ENCODE data around the gene PPIG.
A peak's percentile ranks its signal among the peaks of the same experiment; 100 is the strongest.
"Not testable (repeated sequence)": the region's sequence is repeated elsewhere in the genome, so short reads cannot be mapped to it uniquely, and the experiment has no call there.

The PPIG gene

DNA sequence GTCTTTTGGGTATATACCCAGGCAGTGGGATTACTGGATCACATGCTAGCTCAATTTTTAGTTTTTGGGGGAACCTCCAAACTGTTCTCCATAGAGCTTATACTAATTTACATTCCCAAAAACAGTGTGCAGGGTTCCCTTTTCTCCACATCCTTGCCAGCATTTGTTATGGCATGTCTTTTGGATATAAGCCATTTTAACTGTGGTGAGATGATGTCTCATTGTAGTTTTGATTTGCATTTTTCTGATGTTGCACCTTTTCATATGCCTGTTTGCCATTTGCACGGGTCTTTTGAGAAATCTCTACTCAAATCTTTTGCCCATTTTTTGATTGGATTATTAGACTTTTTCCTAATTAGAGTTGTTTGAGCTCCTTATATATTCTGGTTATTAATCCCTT, 18.5 kb upstream of the PPIG start:
- no peaks in the 10 kb centered on the region for H3F3A ChIP-seq (ENCODE audit: control insufficient read depth, insufficient read depth)
- TF ChIP-seq, protein P1, sequence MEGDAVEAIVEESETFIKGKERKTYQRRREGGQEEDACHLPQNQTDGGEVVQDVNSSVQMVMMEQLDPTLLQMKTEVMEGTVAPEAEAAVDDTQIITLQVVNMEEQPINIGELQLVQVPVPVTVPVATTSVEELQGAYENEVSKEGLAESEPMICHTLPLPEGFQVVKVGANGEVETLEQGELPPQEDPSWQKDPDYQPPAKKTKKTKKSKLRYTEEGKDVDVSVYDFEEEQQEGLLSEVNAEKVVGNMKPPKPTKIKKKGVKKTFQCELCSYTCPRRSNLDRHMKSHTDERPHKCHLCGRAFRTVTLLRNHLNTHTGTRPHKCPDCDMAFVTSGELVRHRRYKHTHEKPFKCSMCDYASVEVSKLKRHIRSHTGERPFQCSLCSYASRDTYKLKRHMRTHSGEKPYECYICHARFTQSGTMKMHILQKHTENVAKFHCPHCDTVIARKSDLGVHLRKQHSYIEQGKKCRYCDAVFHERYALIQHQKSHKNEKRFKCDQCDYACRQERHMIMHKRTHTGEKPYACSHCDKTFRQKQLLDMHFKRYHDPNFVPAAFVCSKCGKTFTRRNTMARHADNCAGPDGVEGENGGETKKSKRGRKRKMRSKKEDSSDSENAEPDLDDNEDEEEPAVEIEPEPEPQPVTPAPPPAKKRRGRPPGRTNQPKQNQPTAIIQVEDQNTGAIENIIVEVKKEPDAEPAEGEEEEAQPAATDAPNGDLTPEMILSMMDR (IDR thresholded peaks at IDR 0.05; ENCODE audit: low read depth, low read length, poor library complexity, severe bottlenecking) = no peak
- H3K36me3 ChIP-seq (ENCODE audit: control insufficient read depth, low read length) = peaks cover 7% of the 10 kb centered on the region; the same call in 1 of the 2 replicates
- H3K4me3 ChIP-seq (ENCODE audit: low read length) = no peak overlapping the region
- no peaks in the 10 kb centered on the region for H3K9me3 ChIP-seq (ENCODE audit: control insufficient read depth, insufficient read depth, low read length)
- no peaks in the 10 kb centered on the region for H3K4me1 ChIP-seq (ENCODE audit: control insufficient read depth, low read length)
- no peaks in the 10 kb centered on the region for H4K20me1 ChIP-seq (ENCODE audit: control insufficient read depth, insufficient read depth, low read depth, low read length)
- H3K27me3 ChIP-seq (ENCODE audit: control insufficient read depth, low read length) = no peaks in the 10 kb centered on the region
- H3K4me2 ChIP-seq (ENCODE audit: low read length) = no peak overlapping the region
- no peaks in the 10 kb centered on the region for H3K9me2 ChIP-seq (replicated peaks; ENCODE audit: control insufficient read depth, low read length)
- peaks cover 5% of the 10 kb centered on the region for H3K79me2 ChIP-seq (ENCODE audit: control insufficient read depth, low read length)
- no peak overlapping the region for H3K27ac ChIP-seq (ENCODE audit: low read depth, low read length)

DNA sequence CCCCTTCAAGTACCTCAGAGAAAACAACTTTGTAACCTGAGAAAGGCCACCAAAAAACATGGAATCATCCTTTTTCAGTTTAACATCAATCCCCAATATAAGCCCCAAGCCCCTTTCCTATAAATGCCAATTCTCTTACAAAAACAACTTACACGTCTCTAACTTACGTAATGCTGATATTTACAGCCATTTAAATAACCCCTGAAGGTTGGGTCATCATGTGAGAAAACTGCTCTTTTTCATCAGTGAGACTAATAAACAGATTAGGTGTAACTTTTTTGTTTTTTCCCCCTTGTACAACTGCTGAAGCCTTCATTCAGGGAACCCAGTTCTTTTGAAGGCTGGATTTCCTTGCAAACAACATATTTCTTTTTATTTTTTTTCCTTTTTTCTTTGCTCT, 14.2 kb upstream of the PPIG start:
- Histone ChIP-seq H3K36me3 (ENCODE audit: control insufficient read depth, low read length) (peaks cover 10% of the 10 kb centered on the region), H4K20me1 (ENCODE audit: control insufficient read depth, insufficient read depth, low read depth, low read length) (no peaks in the 10 kb centered on the region), H3K27me3 (ENCODE audit: control insufficient read depth, low read length) (no peaks in the 10 kb centered on the region), H3K9me3 (ENCODE audit: control insufficient read depth, insufficient read depth, low read length) (no peaks in the 10 kb centered on the region), H3K4me2 (ENCODE audit: low read length) (no peak overlapping the region), H3K27ac (ENCODE audit: low read depth, low read length) (no peak overlapping the region), H3F3A (ENCODE audit: control insufficient read depth, insufficient read depth) (no peaks in the 10 kb centered on the region), H3K4me1 (ENCODE audit: control insufficient read depth, low read length) (peaks cover 10% of the 10 kb centered on the region), H3K4me3 (ENCODE audit: low read length) (no peak overlapping the region), H3K79me2 (ENCODE audit: control insufficient read depth, low read length) (peaks cover 31% of the 10 kb centered on the region), H3K9me2 (replicated peaks; ENCODE audit: control insufficient read depth, low read length) (no peaks in the 10 kb centered on the region)
- TF ChIP-seq, protein P1 (IDR thresholded peaks at IDR 0.05; ENCODE audit: low read depth, low read length, poor library complexity, severe bottlenecking) = no peak

DNA sequence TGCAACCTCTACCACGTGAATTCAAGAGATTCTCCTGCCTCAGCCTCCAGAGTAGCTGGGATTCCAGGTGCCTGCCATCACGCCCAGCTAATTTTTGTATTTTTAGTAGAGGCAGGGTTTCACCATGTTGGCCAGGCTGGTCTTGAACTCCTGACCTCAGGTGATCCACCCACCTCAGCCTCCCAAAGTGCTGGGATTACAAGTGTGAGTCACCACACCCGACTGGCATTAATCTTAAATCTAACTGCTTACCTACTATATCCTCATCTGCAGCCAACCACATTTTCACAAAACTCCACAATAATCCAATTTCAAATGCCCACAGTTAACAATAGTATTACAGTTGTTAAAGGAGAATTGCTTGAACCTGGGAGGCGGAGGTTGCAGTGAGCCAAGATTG, 13.4 kb upstream of the PPIG start:
- not testable (repeated sequence) for H3K27me3 ChIP-seq (ENCODE audit: control insufficient read depth, low read length); H3K36me3 ChIP-seq (ENCODE audit: control insufficient read depth, low read length); H3K4me1 ChIP-seq (ENCODE audit: control insufficient read depth, low read length); H3K9me3 ChIP-seq (ENCODE audit: control insufficient read depth, insufficient read depth, low read length); H3K9me2 ChIP-seq (replicated peaks; ENCODE audit: control insufficient read depth, low read length); H3K27ac ChIP-seq (ENCODE audit: low read depth, low read length); H3K4me3 ChIP-seq (ENCODE audit: low read length); H3K4me2 ChIP-seq (ENCODE audit: low read length); H4K20me1 ChIP-seq (ENCODE audit: control insufficient read depth, insufficient read depth, low read depth, low read length); H3F3A ChIP-seq (ENCODE audit: control insufficient read depth, insufficient read depth)
- peaks cover 31% of the 10 kb centered on the region for H3K79me2 ChIP-seq (ENCODE audit: control insufficient read depth, low read length)

GRCh38 chr2:169571571-169571970, 12.6 kb upstream of the PPIG start:
- TF ChIP-seq, protein P1 (IDR thresholded peaks at IDR 0.05; ENCODE audit: low read depth, low read length, poor library complexity, severe bottlenecking) = no peak
- no peak for TF ChIP-seq EZH2phosphoT487 (IDR thresholded peaks at IDR 0.05; ENCODE audit: borderline replicate concordance, low read length)

More at GRCh38 chr2:169571571-169571970, 12.6 kb upstream of the PPIG start:
- H3K79me2 ChIP-seq (ENCODE audit: control insufficient read depth, low read length) = peaks cover 31% of the 10 kb centered on the region
- H3K36me3 ChIP-seq (ENCODE audit: control insufficient read depth, low read length) = peaks cover 7% of the 10 kb centered on the region
- no peaks in the 10 kb centered on the region; the same call in 1 of the 2 replicates for H3K27me3 ChIP-seq (ENCODE audit: control insufficient read depth, low read length)
- H3K4me1 ChIP-seq (ENCODE audit: control insufficient read depth, low read length) = peaks cover 10% of the 10 kb centered on the region
- no peaks in the 10 kb centered on the region for H3K9me3 ChIP-seq (ENCODE audit: control insufficient read depth, insufficient read depth, low read length)
- no peaks in the 10 kb centered on the region for H3F3A ChIP-seq (ENCODE audit: control insufficient read depth, insufficient read depth)
- no peak overlapping the region for H3K27ac ChIP-seq (ENCODE audit: low read depth, low read length)
- peak overlapping the region; percentile 29 for H3K4me3 ChIP-seq (ENCODE audit: low read length)
- peak overlapping the region; percentile 45 for H3K4me2 ChIP-seq (ENCODE audit: low read length)
- H3K9me2 ChIP-seq (replicated peaks; ENCODE audit: control insufficient read depth, low read length) = no peaks in the 10 kb centered on the region
- H4K20me1 ChIP-seq (ENCODE audit: control insufficient read depth, insufficient read depth, low read depth, low read length) = no peaks in the 10 kb centered on the region

Measured in DOHH2 (cell line).